OCI-LY1 (cell line): Measurements from ENCODE around the gene GUCA2B.

Source experiments
- CTCF ChIP-seq: fragments of 200-600 bp; sonication (generic), shearing (Covaris generic); IDR thresholded peaks from 2 replicates; pipeline ENCODE4 v1.5.1; 2017; ENCODE audit warnings: mild to moderate bottlenecking, antibody characterized with exemption, low read length, moderate library complexity, mixed read lengths
- EZH2 ChIP-seq: fragments of 200-600 bp; sonication (generic), shearing (Covaris generic); IDR thresholded peaks from 2 replicates; pipeline ENCODE4 v1.8.0; 2017; ENCODE audit warnings: borderline replicate concordance, mixed run types, mild to moderate bottlenecking, antibody characterized with exemption, low read length, moderate library complexity, mixed read lengths

- TF ChIP-seq CTCF (no peak), EZH2 (no peak)
These were observed 19.3 kb downstream of the GUCA2B start for GRCh38 chr1:42172381-42173133.
